Brain microvascular endothelial cell (primary cell): ENCODE data around the gene RAB11FIP3.

Experiments used
- DNase-seq: peaks from one replicate; pipeline ENCODE4 v3.0.0-alpha.2; 2020
- H3K27ac ChIP-seq: fragments of 250-450 bp; sonication (Bioruptor Pico); 2 replicates; pipeline ENCODE4 v1.5.1; 2020; ENCODE audit warnings: mild to moderate bottlenecking, moderate library complexity
- H3K27me3 ChIP-seq: fragments of 250-450 bp; sonication (Bioruptor Pico); replicated peaks from 2 replicates; pipeline ENCODE4 v1.5.1; 2020; ENCODE audit warnings: mild to moderate bottlenecking
- H3K36me3 ChIP-seq: fragments of 250-450 bp; sonication (Bioruptor Pico); replicated peaks from 2 replicates; pipeline ENCODE4 v1.5.1; 2020; ENCODE audit warnings: mild to moderate bottlenecking
- H3K4me3 ChIP-seq: 2 replicates; pipeline ENCODE4 v1.5.1; 2011; ENCODE audit warnings: low read depth, mild to moderate bottlenecking, control low read depth, low read length, moderate library complexity
- in situ Hi-C: cut with HindIII; loops from 2 replicates; pipeline ENCODE4 v1.10.0; 2017; ENCODE audit warnings: low sequenced_read_pairs, low pct_ligation_motif_present
- TF ChIP-seq, protein P1 (sequence below): IDR thresholded peaks from 2 replicates; pipeline ENCODE4 v1.5.1; 2011; ENCODE audit warnings: low read depth, mild to moderate bottlenecking, moderate library complexity, low read length, control low read depth, inconsistent platforms; ENCODE audit errors: missing control alignments

RAB11FIP3 gene

DNA sequence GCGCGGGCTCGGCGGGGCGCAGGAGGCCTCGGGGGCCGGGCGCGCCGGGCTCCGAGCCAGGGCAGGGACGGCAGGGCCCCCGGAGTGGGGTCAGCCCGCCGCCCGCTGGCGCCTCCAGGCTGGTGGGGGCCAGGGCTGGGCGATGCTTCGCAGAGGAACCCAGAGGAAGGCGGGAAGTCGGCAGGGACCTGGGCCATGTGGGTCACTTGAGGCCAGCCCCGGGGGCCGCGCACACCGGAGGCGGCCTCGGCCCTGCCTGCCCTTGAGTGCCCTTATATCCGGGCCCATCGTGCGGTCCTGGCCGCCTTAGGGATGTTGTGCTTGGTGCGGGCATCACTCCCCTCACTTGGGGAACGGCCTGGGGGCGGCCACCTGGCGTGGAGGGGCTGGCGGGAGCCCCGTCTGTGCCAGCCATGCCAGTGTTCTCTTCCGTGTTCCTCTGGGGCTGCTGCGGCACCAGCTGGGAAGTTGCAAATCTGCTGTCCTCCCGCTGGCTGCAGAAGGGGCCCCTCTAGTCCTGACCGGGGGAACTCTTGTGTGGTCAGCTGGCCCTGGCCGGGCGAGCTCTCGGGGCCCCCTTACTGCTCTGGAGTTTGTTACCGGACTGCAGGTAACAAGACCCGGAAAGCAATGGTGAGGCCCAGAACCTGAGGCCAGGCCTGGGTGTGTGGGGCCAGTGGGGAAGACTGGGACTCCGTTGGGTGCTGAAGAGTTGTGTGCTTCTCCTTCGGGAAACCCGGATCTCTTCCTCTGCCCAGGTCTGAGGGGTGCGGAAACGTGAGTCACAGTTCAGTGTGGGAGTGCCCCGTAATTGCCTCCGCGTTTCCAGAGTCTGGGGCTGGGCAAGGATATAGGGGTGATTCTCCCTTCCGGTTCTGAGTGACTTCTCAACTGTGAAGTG is 102.9 kb downstream of the RAB11FIP3 start:
- peak overlapping the region; percentile 74 for H3K4me3 ChIP-seq
- H3K27ac ChIP-seq: peak overlapping the region; percentile 45
- TF ChIP-seq, protein P1, sequence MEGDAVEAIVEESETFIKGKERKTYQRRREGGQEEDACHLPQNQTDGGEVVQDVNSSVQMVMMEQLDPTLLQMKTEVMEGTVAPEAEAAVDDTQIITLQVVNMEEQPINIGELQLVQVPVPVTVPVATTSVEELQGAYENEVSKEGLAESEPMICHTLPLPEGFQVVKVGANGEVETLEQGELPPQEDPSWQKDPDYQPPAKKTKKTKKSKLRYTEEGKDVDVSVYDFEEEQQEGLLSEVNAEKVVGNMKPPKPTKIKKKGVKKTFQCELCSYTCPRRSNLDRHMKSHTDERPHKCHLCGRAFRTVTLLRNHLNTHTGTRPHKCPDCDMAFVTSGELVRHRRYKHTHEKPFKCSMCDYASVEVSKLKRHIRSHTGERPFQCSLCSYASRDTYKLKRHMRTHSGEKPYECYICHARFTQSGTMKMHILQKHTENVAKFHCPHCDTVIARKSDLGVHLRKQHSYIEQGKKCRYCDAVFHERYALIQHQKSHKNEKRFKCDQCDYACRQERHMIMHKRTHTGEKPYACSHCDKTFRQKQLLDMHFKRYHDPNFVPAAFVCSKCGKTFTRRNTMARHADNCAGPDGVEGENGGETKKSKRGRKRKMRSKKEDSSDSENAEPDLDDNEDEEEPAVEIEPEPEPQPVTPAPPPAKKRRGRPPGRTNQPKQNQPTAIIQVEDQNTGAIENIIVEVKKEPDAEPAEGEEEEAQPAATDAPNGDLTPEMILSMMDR: no peak
- DNase-seq: no peak
- H3K36me3 ChIP-seq: no peaks in the 10 kb centered on the region
- in situ Hi-C loops: no loop called here
- no peaks in the 10 kb centered on the region for H3K27me3 ChIP-seq

DNA sequence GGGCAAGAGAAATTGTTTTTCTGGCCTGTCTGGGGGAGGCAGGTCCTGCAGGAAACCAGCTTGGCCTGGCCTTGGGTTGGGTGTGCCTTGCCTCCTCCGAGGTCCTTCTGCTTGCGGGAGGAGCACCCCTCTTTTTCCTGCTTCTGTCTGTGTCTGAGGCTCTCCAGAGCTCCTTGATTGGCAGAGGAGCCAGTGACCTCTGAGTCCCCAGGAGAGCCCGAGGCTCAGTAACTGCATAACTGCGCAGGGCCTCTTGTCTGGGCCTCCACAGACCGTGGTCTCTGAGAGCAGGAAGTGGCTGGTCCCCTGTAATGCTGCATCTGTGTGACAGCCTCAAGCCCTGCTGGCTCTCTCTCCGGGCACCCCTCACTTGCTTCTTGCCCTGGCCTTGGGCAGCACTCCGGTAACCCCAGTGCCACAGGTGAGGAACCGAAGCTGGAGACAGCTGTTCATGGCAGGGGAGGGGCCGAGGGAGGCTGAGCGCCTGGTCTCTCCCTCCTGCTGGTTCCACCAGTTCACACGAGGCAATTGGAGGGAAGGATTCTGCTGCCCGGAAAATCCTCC is 103.6 kb downstream of the RAB11FIP3 start:
- no peaks in the 10 kb centered on the region for H3K27me3 ChIP-seq
- peak overlapping the region; percentile 74 for H3K4me3 ChIP-seq
- H3K27ac ChIP-seq: peak overlapping the region; percentile 45
- no peak for DNase-seq
- in situ Hi-C loops: no loop called here
- no peaks in the 10 kb centered on the region for H3K36me3 ChIP-seq
- TF ChIP-seq, protein P1: no peak

DNA sequence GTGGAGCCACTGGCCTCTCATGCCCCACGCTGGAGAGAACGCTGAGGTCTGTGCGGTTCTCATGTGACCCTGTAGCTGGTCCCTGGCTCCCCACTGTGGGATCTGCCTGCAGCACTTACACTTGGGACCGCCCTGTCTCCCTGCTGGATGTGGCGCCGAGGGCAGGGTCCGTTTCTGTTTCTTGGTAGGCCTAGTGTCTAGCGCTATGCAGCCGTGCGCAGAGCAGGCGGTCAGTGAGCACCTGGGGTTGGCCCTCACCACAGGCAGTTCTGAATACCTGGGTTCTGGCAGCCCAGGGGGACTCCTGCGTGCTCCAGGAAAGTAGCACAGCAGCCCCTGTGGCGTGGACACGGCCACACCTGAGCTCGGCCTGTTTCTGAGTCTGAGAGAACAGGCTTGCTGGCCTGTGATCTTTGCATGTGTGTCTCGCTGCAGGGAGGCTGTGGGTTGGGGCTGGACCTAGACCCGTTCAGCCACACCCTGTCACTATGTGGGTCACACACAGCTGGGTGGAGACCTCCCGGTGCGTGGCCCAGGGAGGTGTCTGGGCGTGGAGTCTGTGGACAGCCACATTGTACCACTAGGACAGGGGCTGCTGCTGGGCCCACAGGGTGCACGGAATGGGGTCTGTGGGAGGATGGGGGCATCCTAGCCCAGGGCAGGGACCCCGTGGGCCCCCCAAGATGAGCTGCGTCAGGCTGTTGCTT is 104.8 kb downstream of the RAB11FIP3 start:
- no peaks in the 10 kb centered on the region for H3K36me3 ChIP-seq
- no peak overlapping the region for H3K27ac ChIP-seq
- no peak for DNase-seq
- in situ Hi-C loops: no loop called here
- H3K27me3 ChIP-seq: no peaks in the 10 kb centered on the region
- H3K4me3 ChIP-seq: no peak overlapping the region
- TF ChIP-seq, protein P1: no peak

DNA sequence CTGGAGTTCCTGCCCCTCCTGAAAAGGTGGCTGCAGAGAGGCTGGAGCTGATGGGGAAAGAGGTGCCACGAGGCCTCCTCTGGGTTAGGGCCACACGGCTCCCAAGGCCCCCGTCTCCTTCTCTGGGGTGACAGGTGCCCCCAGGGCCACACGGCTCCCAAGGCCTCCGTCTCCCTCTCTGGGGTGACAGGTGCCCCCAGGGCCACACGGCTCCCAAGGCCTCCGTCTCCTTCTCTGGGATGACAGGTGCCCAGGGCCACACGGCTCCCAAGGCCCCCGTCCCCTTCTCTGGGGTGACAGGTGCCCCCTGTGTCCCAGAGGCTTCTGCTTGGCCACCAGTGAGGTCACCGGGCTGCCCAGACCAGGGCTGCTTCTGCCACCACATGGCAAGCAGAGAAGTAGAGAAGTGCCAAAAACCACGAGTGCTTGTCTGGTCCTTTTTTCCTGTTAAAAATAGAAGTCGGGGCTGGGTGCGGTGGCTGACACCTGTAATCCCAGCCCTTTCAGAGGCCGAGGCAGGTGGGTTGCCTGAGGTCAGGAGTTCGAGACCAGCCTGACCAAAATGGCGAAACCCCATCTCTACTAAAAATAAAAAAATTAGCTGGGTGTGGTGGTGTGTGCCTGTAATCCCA is 106.2 kb downstream of the RAB11FIP3 start:
- TF ChIP-seq, protein P1: no peak

DNA sequence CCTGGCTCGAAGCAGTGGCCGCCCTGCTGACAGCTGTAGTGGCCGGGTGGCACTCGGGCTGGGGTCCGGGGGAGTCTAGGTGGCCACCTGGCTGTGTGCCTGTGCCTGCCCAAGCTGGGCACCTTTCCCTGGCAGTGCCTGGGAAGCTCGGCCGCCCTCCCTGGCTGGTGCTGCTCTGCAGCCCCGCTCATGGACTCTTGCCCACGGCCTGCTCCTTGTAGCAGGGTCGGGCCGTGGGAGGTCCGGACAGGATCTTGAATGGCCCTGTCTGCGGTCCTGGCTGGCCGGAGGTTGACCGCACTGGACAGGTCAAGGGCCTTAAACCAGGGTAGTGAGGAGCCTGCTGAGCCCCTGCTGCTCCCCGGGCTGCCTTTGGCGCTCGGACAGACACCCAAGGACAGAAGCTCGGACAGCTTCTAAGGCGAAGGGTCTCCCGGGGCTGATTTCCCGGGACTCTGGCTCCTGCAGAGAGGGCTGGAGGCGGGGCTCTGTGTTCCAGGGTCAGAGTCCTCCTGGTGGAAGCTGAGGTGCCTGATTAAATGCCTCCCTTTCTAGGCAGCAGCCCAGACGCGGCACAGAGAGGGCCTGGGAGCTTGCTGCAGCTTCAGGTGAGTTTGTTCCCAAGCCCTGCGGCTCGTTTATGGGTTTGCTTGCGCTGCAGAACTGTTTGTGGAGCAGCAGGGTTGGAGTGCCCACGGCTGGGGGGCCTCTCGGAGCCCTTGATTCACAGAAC is 108.1 kb downstream of the RAB11FIP3 start:
- TF ChIP-seq, protein P1: peak; percentile 13
- no peak overlapping the region for H3K4me3 ChIP-seq
- in situ Hi-C loops: no loop called here
- H3K27me3 ChIP-seq: no peaks in the 10 kb centered on the region
- no peak overlapping the region for H3K27ac ChIP-seq
- peaks cover 8% of the 10 kb centered on the region for H3K36me3 ChIP-seq
- DNase-seq: no peak

More for the DNA sequence above, 106.2 kb downstream of the RAB11FIP3 start:
- in situ Hi-C loops: no loop called here
- no peaks in the 10 kb centered on the region for H3K36me3 ChIP-seq
- no peaks in the 10 kb centered on the region for H3K27me3 ChIP-seq
- H3K4me3 ChIP-seq: no peak overlapping the region
- no peak overlapping the region for H3K27ac ChIP-seq
- DNase-seq: no peak
